AG04450 (cell line): ENCODE results near the gene PPME1. TPM values are rescaled to one million over a fixed set of nuclear protein-coding genes. Genes with fewer than 3 reads are reported as not detected.

ENCODE experiments used
- CTCF ChIA-PET: fragments of 300-600, 350-600 bp; formaldehyde crosslinking; extraction: SDS; loops from one replicate; lab custom pipeline; 2022; ENCODE audit warnings: antibody characterized with exemption, inconsistent platforms; lab: Charles Lee
- POLR2A ChIA-PET: fragments of 350-600 bp; formaldehyde crosslinking; extraction: SDS; loops from one replicate; lab custom pipeline; 2021; ENCODE audit warnings: antibody characterized with exemption, inconsistent platforms; lab: Yijun Ruan, JAX
- DNase-seq: peaks from one replicate; pipeline ENCODE4 v3.0.0-alpha.2; 2011; ENCODE audit warnings: low read depth, low spot score
- H3K27ac ChIP-seq: one replicate; pipeline ENCODE4 v1.5.1; 2012; ENCODE audit warnings: low read depth, low read length, control low read depth
- H3K27me3 ChIP-seq: one replicate; pipeline ENCODE4 v1.6.0; 2012; ENCODE audit warnings: low read length; ENCODE audit not compliant: control insufficient read depth, insufficient read depth
- H3K4me3 ChIP-seq: 2 replicates; pipeline ENCODE4 v1.5.1; 2011; ENCODE audit warnings: mild to moderate bottlenecking, low read depth, low read length, control low read depth
- H3K9me3 ChIP-seq: 2 replicates; pipeline ENCODE4 v1.5.1; 2012; ENCODE audit warnings: low read length; ENCODE audit not compliant: control insufficient read depth, insufficient read depth
- CTCF ChIP-seq: IDR thresholded peaks from 2 replicates; pipeline ENCODE4 v1.5.1; 2011; ENCODE audit warnings: low read depth, low read length, control low read depth, inconsistent platforms
- polyA plus RNA-seq: library from polyadenylated mRNA; depleted of rRNA; stranded (reverse); fragments of >200 nt; gene quantifications from 2 replicates; pipeline ENCODE4 v1.2.3, GENCODE V29; 2011

The PPME1 gene
- polyA plus RNA-seq, 1 experiment, result 59.6 TPM

- ChIA-PET CTCF (no interaction called here), POLR2A (no interaction called here)
- H3K4me3 ChIP-seq, result no peak overlapping the region
- TF ChIP-seq CTCF, result no peak
- H3K27me3 ChIP-seq, result no peaks in the 10 kb centered on the region
- H3K9me3 ChIP-seq, result no peaks in the 10 kb centered on the region
- no peak overlapping the region for H3K27ac ChIP-seq
- DNase-seq, result no peak
These were observed 33.6 kb downstream of the PPME1 start for GRCh38 chr11:74204701-74205100.

GRCh38 chr11:74205181-74205580, 34.1 kb downstream of the PPME1 start:
- POLR2A ChIA-PET, result no interaction called here
- no peak overlapping the region for H3K27ac ChIP-seq
- no peak for TF ChIP-seq CTCF
- no peak for DNase-seq
- no peaks in the 10 kb centered on the region for H3K9me3 ChIP-seq
- no peak overlapping the region for H3K4me3 ChIP-seq
- no peaks in the 10 kb centered on the region for H3K27me3 ChIP-seq
- CTCF ChIA-PET, result no interaction called here

- DNase-seq, result no peak
- H3K27ac ChIP-seq, result no peak overlapping the region
- H3K9me3 ChIP-seq, result no peaks in the 10 kb centered on the region
- no peak overlapping the region for H3K4me3 ChIP-seq
- H3K27me3 ChIP-seq, result no peaks in the 10 kb centered on the region
- CTCF ChIA-PET, result no interaction called here
- POLR2A ChIA-PET, result no interaction called here
- TF ChIP-seq CTCF, result no peak
These were observed 35.7 kb downstream of the PPME1 start for GRCh38 chr11:74206746-74207145.

GRCh38 chr11:74208507-74208906, 37.4 kb downstream of the PPME1 start:
- ChIA-PET CTCF (interaction anchor here (1.2 kb wide), 1 partner anchor 531 kb away, joined by 3 read pairs; no protein-coding TSS in a partner anchor), POLR2A (no interaction called here)
- Histone ChIP-seq H3K9me3 (no peaks in the 10 kb centered on the region), H3K27ac (no peak overlapping the region), H3K27me3 (no peaks in the 10 kb centered on the region), H3K4me3 (no peak overlapping the region)
- no peak for TF ChIP-seq CTCF
- DNase-seq, result no peak

GRCh38 chr11:74212533-74212932, 41.4 kb downstream of the PPME1 start:
- no peaks in the 10 kb centered on the region for H3K9me3 ChIP-seq
- no peak for TF ChIP-seq CTCF
- POLR2A ChIA-PET, result no interaction called here
- DNase-seq, result no peak
- H3K27ac ChIP-seq, result no peak overlapping the region
- H3K27me3 ChIP-seq, result no peaks in the 10 kb centered on the region
- H3K4me3 ChIP-seq, result no peak overlapping the region
- CTCF ChIA-PET, result no interaction called here
